ENCODE measurements around the gene ARHGEF4. TPM values are rescaled to one million over a fixed set of nuclear protein-coding genes. Genes with fewer than 3 reads are reported as not detected.
A peak's percentile ranks its signal among the peaks of the same experiment; 100 is the strongest.

The ARHGEF4 gene
- total RNA-seq, 1 experiment from 2014 or later = 12.6 TPM

DNA sequence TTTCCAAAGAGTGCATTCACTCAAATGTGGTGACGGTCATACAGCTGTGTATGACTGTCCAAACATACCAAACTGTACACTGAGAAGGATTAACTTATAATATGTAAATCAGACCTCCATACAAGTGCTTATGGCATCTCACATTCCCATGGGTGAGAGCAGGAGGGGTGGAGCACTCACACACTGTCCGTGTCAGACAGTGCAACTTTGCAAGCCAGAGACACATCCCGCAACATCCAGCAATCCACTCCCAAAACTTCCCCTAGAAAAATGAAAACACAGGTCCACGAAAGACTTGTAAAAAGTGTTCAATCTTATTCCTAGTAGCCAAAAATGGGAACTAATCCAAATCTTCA lies 220.2 kb downstream of the ARHGEF4 start:
- H3K23me2 ChIP-seq (ENCODE audit: insufficient read length, low read depth, low read length, poor library complexity, severe bottlenecking) = no peaks in the 10 kb centered on the region
- H3K23ac ChIP-seq (ENCODE audit: insufficient read length, low read depth, low read length) = no peak overlapping the region
- H4K5ac ChIP-seq (ENCODE audit: insufficient read length, low read depth, low read length) = no peak overlapping the region
- H3K14ac ChIP-seq (ENCODE audit: insufficient read depth, low read length) = no peak overlapping the region
- WGBS (ENCODE audit: extremely low coverage, insufficient read length, low lambda C conversion rate) = no CpG with 5 or more reads among the region's 4 CpGs
- Mint-ChIP-seq H3K4me1 (peaks cover 13 to 20% of the 10 kb centered on the region in 2 experiments), H3K27ac (peak overlapping the region in 1 of 3 experiments; percentile 17; a peak in 2 of 7 replicates), H3K27me3 (ENCODE audit: low read depth) (no peaks in the 10 kb centered on the region; the same call in 1 of the 2 replicates), H3K4me3 (no peak overlapping the region), H3K9me3 (no peaks in the 10 kb centered on the region), H3K36me3 (ENCODE audit: insufficient read depth in 1 of 3, low read depth in 3 of 3) (peaks cover 53 to 86% (median 81%) of the 10 kb centered on the region in 3 experiments; a peak in 6 of 7 replicates)
- no peak overlapping the region for H3K9ac ChIP-seq (ENCODE audit: extremely low read depth, insufficient read length, low read length)
- H3K27me3 ChIP-seq (ENCODE audit: insufficient read depth, low read length) = no peaks in the 10 kb centered on the region
- no peak overlapping the region for H2BK5ac ChIP-seq (ENCODE audit: insufficient read length, low read length)
- H3K79me1 ChIP-seq (ENCODE audit: insufficient read depth, low read depth, low read length, poor library complexity, severe bottlenecking) = peaks cover 9% of the 10 kb centered on the region
- H2BK15ac ChIP-seq (ENCODE audit: low read depth, low read length) = no peak overlapping the region
- TF ChIP-seq, protein P1, sequence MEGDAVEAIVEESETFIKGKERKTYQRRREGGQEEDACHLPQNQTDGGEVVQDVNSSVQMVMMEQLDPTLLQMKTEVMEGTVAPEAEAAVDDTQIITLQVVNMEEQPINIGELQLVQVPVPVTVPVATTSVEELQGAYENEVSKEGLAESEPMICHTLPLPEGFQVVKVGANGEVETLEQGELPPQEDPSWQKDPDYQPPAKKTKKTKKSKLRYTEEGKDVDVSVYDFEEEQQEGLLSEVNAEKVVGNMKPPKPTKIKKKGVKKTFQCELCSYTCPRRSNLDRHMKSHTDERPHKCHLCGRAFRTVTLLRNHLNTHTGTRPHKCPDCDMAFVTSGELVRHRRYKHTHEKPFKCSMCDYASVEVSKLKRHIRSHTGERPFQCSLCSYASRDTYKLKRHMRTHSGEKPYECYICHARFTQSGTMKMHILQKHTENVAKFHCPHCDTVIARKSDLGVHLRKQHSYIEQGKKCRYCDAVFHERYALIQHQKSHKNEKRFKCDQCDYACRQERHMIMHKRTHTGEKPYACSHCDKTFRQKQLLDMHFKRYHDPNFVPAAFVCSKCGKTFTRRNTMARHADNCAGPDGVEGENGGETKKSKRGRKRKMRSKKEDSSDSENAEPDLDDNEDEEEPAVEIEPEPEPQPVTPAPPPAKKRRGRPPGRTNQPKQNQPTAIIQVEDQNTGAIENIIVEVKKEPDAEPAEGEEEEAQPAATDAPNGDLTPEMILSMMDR (conservative IDR thresholded peaks at IDR 0.05) = no peak
- H3K9me3 ChIP-seq (ENCODE audit: control insufficient read depth, low read depth, low read length) = no peaks in the 10 kb centered on the region
- H2BK20ac ChIP-seq (ENCODE audit: low read depth, low read length, poor library complexity, severe bottlenecking) = no peak overlapping the region
- no peak overlapping the region for H3K27ac ChIP-seq (ENCODE audit: insufficient read length, low read depth, low read length)
- no peak overlapping the region for H3K56ac ChIP-seq (ENCODE audit: insufficient read length, low read depth, low read length)
- H3T11ph ChIP-seq (ENCODE audit: low read length) = no peak overlapping the region
- H2BK12ac ChIP-seq (ENCODE audit: insufficient read length, low read depth, low read length) = no peak overlapping the region
- no peaks in the 10 kb centered on the region; the same call in 1 of the 2 replicates for H3K4me1 ChIP-seq (ENCODE audit: insufficient read depth, low read length)
- H2AK5ac ChIP-seq (ENCODE audit: insufficient read length, low read length) = no peak overlapping the region
- peaks cover 3% of the 10 kb centered on the region for H4K20me1 ChIP-seq (ENCODE audit: control insufficient read depth, insufficient read depth, insufficient read length)
- H3K4me2 ChIP-seq (ENCODE audit: insufficient read depth, insufficient read length, low read length) = no peak overlapping the region
- H3K4ac ChIP-seq (ENCODE audit: low read depth, low read length) = no peak overlapping the region
- peaks cover 27% of the 10 kb centered on the region for H3K79me2 ChIP-seq (ENCODE audit: insufficient read depth, low read length)
- DNase-seq = no peak
- no peak overlapping the region for H2BK120ac ChIP-seq (ENCODE audit: low read depth, low read length, poor library complexity, severe bottlenecking)
- no peak overlapping the region for H4K91ac ChIP-seq (ENCODE audit: insufficient read length, low read depth, low read length)
- no peak overlapping the region for H4K8ac ChIP-seq (replicated peaks; ENCODE audit: insufficient read length, low read depth, low read length)
- no peak overlapping the region for H3K18ac ChIP-seq (ENCODE audit: insufficient read length, low read depth, low read length)
- H2AFZ ChIP-seq (ENCODE audit: low read length) = no peak overlapping the region
